GM04503 (cell line): Measurements from ENCODE around the gene TAPBPL.
"Not testable (repeated sequence)": the region's sequence is repeated elsewhere in the genome, so short reads cannot be mapped to it uniquely, and the experiment has no call there.

Experiments used
- DNase-seq: peaks from one replicate; pipeline ENCODE4 v3.0.0-alpha.2; 2012; ENCODE audit warnings: low read depth

The TAPBPL gene

DNA sequence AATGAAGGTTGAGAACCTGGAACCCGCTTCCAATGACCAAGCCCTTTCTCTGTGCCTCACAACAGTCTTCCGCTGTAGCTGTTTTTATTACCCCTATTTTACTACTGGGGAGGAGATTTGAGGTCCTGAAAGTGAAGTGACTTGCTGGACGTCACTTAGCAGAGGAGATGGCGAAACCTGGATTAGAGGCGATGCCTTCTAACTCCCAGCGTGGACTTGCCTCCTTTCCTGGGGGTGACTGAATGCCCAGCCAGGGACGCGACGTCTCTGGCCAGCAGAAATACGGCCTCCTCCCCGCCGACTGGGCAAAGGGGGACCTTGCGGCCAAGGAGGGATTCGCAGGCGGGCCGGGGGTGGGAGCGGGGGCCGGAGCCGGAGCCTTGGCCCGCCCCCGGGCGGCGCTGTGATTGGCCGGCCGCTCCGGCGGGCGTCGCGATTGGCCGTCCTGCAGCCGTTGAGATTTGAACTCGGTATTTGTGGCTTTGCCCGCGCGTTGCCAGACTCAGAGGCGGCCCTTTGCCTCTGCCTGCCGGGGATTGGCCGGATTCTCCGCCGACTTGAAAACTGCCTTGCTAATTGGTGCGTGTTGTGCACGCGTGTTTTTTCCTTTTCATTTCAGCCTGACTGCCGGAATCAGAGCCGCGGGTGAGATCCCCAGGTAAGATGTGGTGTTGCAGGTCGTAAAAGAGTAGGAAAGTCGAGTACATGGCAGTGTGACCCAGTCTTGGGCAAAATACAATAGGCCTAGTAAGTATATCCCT lies 41.8 kb downstream of the TAPBPL start, which contains the start of gene NCAPD2:
TSS of gene NCAPD2 (plus strand) at position 606 of the 761 bp plus-strand sequence. CDS start 997 bp downstream, outside the sequence.
- DNase-seq = peak; percentile 79

DNA sequence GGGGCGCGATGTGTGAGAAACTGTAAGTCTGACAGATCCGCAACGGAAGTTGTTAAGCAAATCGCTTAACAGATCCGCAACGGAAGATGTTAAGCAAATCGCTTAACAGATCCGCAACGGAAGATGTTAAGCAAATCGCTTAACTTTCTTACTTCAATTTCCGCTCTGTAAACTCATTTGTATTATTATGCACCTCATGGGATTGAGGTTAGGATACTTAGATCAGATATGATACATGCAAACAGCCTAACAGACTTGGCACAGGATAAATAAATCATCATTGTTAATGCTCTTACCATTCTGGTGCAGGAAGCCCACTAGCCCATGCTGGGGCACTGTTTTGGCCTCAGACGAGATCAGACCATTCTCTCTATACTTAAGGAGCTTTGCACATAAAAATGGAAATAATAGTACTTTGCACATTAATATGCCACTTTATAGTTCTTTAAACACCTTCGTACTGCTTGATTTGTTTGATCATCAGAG lies 42.5 kb downstream of the TAPBPL start:
- no peak for DNase-seq

DNA sequence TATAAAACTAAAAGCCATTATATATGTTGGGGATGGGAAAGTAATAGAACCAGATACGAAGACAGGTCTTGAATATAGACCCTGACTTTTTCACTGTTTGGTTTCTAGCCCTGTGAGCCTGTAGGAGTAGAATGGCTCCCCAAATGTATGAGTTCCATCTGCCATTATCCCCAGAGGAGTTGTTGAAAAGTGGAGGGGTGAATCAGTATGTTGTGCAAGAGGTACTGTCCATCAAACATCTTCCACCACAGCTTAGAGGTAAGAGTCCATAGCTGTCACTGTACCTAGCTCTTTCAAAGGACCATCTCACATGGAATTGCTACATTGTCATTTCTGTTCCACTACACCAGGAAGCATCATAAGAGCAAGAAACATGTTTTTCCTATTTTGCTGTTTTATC lies 43.1 kb downstream of the TAPBPL start:
- DNase-seq = no peak

DNA sequence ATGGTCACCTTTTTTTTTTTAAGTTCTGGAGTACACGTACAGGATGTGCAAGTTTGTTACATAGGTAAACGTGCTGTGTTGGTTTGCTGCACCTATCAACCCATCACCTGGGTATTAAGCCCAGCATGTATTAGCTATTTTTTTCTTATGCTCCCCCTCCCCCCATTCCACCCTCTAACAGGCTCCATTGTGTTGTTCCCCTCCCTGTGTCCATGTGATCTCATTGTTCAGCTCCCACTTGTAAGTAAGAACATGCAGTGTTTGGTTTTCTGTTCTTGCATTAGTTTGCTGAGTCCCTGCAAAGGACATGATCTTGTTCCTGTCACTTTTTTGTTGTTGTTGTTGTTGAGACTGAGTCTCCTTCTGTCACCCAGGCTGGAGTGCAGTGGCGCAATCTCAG lies 45.4 kb downstream of the TAPBPL start:
- DNase-seq = not testable (repeated sequence)

DNA sequence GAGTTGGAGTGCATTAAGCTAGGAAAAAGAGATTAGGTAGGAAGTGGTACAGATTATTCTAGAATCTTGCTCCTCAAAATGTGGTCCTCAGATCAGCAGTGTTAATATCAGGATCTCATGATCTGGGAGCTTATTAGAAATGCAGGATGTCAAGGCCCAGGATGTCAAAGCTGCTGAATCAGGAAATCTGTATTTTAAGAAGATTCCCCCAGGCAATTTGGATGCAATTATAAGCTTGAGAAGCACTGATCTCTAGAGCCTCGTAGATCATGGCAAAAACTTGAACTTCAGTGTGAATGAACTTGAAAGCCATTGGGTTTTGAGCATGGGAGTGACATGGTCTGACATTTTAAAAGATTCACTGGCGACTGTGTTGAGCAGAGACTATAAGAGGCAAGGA lies 48.6 kb downstream of the TAPBPL start:
- DNase-seq = no peak

DNA sequence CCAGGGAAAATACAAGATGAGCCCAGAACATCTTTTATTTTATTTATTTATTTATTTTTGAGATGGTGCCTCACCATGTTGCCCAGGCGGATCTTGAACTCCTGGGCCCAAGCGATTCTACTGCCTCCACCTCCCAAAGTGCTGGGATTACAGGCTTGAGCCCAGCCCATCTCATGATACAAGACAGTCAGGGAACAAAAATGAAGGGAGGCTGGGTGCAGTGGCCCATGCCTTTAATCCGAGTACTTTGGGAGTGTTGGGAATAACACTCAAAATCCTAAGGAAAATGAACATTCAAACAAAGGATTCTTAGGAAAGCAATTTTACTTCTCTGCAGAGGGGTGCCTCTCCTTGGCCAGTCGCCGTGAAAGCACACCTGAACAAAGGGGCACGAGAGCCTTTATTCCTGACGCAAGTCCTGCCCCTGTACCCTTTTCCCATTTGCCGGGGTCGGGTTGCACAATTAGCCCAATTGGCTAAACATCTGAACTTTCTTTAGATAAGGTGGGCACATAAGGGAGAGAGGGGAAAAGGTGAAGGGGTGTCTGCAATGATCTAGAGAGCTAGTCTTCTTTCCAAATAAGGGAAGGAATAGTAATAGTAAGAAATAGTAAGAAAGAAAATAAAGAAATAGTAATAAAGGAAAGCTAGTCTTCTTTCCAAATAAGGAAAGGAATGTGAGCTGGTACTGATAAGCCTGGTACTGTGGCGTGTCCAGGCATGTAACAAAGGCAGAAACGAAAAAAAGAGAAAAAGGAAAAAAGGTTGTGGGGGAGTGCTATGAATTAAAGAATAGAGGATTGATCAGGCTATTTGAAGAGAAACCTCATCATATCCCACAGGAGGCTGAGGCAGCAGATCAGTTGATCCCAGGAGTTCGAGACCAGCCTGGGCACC lies 55.5 kb downstream of the TAPBPL start:
- no peak for DNase-seq

DNA sequence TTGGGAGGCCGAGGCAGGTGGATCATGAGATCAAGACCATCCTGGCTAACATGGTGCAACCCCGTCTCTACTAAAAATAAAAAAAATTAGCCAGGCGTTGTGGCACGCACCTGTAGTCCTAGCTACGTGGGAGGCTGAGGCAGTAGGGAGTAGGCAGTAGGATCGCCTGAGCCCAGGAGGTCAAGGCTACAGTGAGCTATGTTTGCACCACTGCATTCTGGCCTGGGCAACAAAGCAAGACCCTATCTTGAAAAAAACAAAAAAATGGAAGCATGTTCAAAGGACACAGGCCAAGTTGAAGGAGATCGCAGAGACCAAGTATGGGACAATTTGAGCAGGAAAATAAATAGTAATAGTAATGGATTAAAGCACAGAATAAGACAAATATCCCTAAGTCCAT lies 56.2 kb downstream of the TAPBPL start:
- DNase-seq = no peak
